ENCODE results near the gene ABCA13.

DNA sequence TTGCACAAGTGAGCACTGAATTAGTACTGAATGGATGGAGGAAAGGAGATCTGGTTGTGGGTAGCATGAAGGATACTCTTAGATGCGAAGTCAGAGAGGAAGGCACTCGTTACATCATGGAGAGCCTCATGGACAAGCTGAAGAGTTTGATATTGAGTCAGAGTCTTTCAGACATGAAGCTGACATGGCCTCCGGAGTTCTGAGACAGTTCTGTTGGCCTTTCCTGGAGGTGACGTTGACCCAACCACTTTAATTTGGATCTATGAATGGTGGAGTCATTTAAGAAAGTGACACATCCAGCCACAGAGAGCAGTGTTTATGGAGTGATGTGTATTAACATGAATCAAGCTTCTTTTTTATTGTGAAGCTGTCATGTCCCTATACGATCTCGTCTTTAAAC is 466.8 kb downstream of the ABCA13 start:
- TF ChIP-seq CTCF (IDR thresholded peaks at IDR 0.05) (no peak), POLR2A (IDR thresholded peaks at IDR 0.05) (no peak), POLR2AphosphoS5 (IDR thresholded peaks at IDR 0.05) (no peak)
